Muscle of leg (tissue), 11 donors: ENCODE results near the gene CEP170B. TPM values are rescaled to one million over a fixed set of nuclear protein-coding genes. Genes with fewer than 3 reads are reported as not detected.
"Not testable (repeated sequence)": the region's sequence is repeated elsewhere in the genome, so short reads cannot be mapped to it uniquely, and the experiment has no call there.

Source experiments
- DNase-seq: peaks from one replicate; pipeline ENCODE4 v3.0.0; 2013
- H3K27ac ChIP-seq: one replicate; pipeline ENCODE4 v1.5.1; 2013; ENCODE audit warnings: mild to moderate bottlenecking, low read length, control low read depth
- H3K27me3 ChIP-seq: one replicate; pipeline ENCODE4 v1.6.1; 2013; ENCODE audit warnings: low read length; ENCODE audit not compliant: control insufficient read depth, insufficient read depth
- H3K36me3 ChIP-seq: one replicate; pipeline ENCODE4 v1.6.1; 2013; ENCODE audit warnings: low read length; ENCODE audit not compliant: control insufficient read depth, insufficient read depth
- H3K4me1 ChIP-seq: one replicate; pipeline ENCODE4 v1.6.1; 2013; ENCODE audit warnings: low read length; ENCODE audit not compliant: control insufficient read depth, insufficient read depth
- H3K4me3 ChIP-seq: one replicate; pipeline ENCODE4 v1.5.1; 2013; ENCODE audit warnings: low read length, control low read depth
- H3K9me3 ChIP-seq: replicated peaks from 2 replicates; pipeline ENCODE4 v1.6.1; 2013; ENCODE audit warnings: low read depth, low read length; ENCODE audit not compliant: control insufficient read depth
- WGBS: methylation state at CpG from one replicate; pipeline ENCODE4 v1.1.5; 2013; ENCODE audit warnings: missing lambda C conversion rate; ENCODE audit not compliant: insufficient coverage; 5-methylcytosine and 5-hydroxymethylcytosine counted together
- polyA plus RNA-seq, 8 donors: library from polyadenylated mRNA; unstranded; fragments of 120-200 nt; gene quantifications; one replicate each; pipeline versions ENCODE4 v1.2.1 to v1.2.3, GENCODE V29; 2013; ENCODE audit warnings: inconsistent platforms in 1 of 8, low replicate concordance in 1 of 8; ENCODE audit not compliant: insufficient read length in 8 of 8, insufficient read depth in 1 of 8
- total RNA-seq: library from RNA; stranded (reverse); fragments of 120-200 nt; gene quantifications from one replicate; pipeline ENCODE4 v1.2.4, GENCODE V29; 2013

CEP170B gene
- total and polyA plus RNA-seq, 9 donors: 1.6 to 5.1 (median 2.6) TPM

DNA sequence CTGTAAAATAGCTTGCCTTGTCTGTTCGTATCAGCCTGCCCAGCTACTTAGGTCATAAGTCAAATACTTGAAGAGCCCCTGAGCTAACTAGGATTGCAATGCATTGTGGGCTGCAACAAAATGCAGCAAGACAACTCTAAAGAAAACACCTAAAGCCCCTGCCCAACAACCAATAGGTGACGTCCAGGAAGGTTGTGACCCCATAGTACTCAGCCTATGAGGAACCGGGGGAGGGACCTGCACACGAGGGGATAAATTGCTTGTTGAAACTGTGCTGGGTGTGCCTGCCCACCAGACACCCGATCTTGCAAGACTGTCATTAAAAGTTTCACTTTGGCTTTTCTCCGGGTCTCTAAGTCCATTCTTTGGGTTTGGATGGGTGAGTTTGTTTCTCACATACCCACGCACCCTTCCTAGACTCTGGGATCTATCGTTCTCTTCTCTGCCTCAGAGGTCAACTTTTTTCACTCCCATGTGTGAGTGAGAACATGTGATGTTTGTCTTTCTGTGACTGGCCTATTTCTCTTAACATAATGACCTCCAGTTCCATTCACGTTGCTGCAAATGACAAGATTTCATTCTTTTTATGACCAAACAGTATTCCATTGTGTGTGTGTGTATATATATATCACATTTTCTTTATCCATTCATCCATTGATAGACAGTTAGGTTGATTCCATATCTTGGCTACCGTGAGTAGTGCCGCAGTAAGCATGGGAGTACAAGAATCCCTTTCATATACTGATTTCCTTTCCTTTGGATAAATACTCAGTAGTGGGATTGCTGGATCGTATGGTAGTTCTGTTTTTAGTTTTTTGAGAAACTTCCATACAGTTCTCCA, 54.3 kb downstream of the CEP170B start:
- DNase-seq, H3K9me3 ChIP-seq, H3K36me3 ChIP-seq, H3K4me1 ChIP-seq, H3K4me3 ChIP-seq, H3K27ac ChIP-seq, H3K27me3 ChIP-seq: not testable (repeated sequence)
- WGBS: no CpG with 5 or more reads among the region's 12 CpGs

DNA sequence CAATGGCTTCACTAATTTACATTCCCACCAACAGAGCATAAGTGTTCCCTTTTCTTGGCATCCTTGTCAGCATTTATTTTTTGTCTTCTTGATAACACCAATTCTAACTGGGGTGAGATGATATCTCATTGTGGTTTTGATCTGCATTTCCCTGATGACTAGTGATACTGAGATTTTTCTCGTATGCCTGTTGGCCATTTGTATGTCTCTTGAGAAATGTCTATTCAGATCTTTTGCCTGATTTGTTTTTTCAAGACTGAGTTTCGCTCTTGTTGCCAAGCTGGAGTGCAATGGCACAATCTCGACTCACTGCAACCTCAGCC, 54.9 kb downstream of the CEP170B start:
- H3K4me3 ChIP-seq: no peak overlapping the region
- no peak overlapping the region for H3K27ac ChIP-seq
- H3K4me1 ChIP-seq: peaks cover 1% of the 10 kb centered on the region
- peaks cover 8% of the 10 kb centered on the region for H3K9me3 ChIP-seq
- WGBS: 58% methylated on average over 3 of the region's 3 CpGs
- DNase-seq: no peak
- no peaks in the 10 kb centered on the region for H3K36me3 ChIP-seq
- H3K27me3 ChIP-seq: peaks cover 6% of the 10 kb centered on the region

DNA sequence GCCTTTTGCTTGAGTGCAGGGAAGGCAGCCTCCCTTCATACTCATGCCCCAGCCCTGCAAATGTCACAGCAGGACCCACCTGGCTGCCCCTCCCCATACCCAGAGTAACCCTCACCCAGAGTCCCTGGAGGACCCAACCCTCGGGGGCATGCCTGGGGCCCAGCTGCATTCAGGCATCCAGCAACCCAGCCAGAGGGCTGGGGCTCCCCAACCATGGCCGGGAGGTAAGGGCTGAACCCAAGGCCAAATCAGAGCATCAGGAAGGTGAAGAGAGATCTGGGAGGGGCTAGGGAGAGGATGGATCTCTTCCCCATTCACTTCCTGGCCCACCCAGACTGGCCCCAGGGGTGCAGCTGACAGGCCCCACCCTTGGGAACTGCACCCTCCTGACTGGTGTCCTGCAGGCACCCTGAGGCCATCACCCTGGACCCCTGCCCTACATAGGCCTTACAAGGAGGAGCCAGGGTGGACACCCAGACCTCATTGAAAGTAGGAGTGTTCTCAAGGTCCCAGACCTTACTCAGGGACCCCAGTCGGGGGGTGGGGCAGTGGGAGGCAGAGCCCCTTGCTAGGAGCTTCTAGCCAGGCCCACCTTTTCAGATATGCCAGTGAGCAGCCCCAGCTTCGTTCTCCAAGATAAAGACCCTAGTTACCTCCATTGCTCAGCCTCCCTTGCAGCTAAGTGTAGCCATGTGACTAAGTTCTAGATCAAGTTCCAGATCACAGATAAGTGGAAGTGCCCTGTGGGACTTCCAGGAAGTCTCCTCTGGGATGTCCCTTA, 58.8 kb downstream of the CEP170B start:
- Histone ChIP-seq H3K27me3 (peaks cover 2% of the 10 kb centered on the region), H3K4me1 (peaks cover 24% of the 10 kb centered on the region)
- 100% methylated on average over 1 of the region's 4 CpGs for WGBS

DNA sequence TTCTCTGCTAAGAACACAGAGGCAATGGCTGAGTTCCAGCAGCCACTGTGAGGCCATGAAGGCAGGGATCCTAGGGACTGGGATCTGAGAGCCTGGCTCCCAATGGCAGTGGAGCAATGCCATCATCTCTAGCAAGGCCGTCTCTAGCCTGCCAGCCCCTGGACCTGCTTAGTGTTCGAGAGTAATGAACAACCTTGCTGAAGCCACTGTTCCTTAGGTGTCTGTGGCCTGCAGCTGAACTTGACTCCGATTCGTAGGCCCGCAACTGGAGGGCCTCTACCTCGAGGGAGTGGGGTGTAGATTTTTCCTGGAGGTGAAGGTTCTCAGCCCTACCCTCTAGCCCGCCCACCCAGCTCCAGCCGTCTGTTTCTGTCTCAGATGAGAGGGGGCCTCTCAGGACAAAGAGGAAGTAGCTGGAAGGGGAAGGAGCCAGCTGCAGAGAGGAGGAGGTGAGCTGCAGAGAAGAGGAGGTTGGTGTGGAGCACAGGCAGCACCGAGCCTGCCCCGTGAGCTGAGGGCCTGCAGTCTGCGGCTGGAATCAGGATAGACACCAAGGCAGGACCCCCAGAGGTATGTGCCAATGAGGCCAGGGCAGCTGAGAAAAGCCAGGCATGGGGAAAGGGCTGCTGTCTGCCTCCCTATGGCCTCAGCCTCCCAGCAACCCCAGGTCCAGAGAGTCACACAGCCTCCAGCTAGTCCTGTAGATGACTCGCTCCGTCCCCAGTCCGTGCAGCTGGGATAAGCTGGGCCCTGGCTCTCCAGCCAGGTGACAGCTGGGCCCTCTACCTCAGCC, 59.5 kb downstream of the CEP170B start, which contains the start of gene PLD4:
TSS of gene PLD4 (plus strand) at position 459 of the 793 bp plus-strand sequence. CDS start 2,262 bp downstream, outside the sequence.
- no peak for DNase-seq
- WGBS: 50% methylated on average over 9 of the region's 14 CpGs
- Histone ChIP-seq H3K4me1 (peaks cover 24% of the 10 kb centered on the region), H3K27me3 (peaks cover 2% of the 10 kb centered on the region), H3K27ac (no peak within 1 kb of the TSS), H3K4me3 (peak within 1 kb of the TSS; percentile 15), H3K9me3 (peaks cover 8% of the 10 kb centered on the region), H3K36me3 (no peaks in the 10 kb centered on the region)

More for the DNA sequence above, 58.8 kb downstream of the CEP170B start:
- DNase-seq: no peak
- Histone ChIP-seq H3K36me3 (no peaks in the 10 kb centered on the region), H3K27ac (no peak overlapping the region), H3K4me3 (no peak overlapping the region), H3K9me3 (peaks cover 8% of the 10 kb centered on the region)

DNA sequence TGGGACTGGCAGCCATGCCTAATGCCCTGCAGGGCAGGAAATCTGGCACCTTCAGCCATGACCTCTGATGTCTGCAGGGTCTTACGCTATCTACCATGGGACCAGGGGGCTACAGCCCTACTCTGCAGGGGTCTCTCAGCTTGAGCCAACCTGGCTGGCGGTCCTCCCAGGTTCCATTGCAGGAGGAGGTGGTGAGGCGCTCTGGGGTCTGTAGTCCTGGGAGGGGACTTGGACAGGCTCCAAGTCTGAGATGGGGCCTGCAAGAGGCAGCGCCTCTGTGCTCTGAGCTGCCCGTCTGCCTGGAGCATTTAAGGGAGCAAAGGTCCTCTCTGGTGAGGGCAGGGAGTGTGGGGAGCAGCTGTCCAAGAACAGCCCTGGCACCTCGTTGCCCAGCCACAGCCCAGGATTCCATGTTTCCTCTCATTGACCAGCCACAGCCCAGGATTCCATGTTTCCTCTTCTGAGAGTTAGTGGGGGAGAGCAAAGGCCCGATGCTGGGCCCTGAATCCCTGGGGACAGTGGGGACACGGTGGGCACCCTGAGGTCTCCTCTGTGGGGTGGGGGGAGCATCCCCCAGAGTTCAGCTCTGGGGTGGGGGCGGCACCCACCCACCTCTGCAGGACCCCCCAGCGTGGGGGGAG, 60.3 kb downstream of the CEP170B start:
- Histone ChIP-seq H3K27me3 (peaks cover 2% of the 10 kb centered on the region), H3K4me3 (peak overlapping the region; percentile 15), H3K27ac (no peak overlapping the region), H3K9me3 (peaks cover 8% of the 10 kb centered on the region), H3K4me1 (peaks cover 25% of the 10 kb centered on the region), H3K36me3 (no peaks in the 10 kb centered on the region)
- no peak for DNase-seq
- 47% methylated on average over 5 of the region's 10 CpGs for WGBS

DNA sequence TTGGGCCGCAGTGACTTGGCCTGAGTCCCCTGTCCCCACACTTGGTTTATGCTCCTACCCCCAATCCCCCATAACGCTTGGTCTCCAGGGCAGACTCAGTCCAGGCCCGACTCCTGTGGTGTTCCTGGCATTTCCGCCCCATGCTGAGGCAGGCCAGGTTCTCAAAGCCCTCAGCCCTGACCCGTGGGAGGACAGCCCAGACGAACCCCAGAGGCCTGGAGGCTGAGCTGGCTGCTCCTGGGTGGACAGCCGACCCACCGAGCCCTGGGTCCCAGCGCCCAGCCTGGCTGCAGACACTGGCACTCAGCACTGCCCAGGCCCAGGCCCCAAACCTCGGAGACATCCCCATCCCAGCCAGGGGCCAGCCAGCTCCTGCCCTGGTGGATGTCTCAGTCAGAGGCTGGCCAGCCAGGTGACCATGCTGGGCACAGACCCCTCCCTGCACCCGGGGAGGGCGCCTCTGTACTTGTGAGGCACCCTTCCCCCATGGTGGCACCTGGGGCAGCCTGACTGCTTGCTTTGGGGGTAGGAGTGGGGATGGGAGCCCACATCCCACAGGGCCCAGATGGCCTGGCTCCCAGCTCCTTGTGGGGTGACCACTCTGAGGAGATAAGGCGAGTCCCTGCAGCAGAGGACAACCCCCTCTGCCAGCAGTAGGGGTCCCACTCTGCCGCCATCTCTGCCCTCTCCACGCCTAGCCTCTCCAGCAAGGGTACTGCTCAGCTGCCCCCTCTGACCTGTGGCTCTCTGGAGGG, 61.0 kb downstream of the CEP170B start:
- Histone ChIP-seq H3K36me3 (no peaks in the 10 kb centered on the region), H3K27ac (no peak overlapping the region), H3K27me3 (peaks cover 4% of the 10 kb centered on the region), H3K4me1 (peaks cover 32% of the 10 kb centered on the region), H3K9me3 (peaks cover 8% of the 10 kb centered on the region), H3K4me3 (no peak overlapping the region)
- DNase-seq: no peak
- 71% methylated on average over 12 of the region's 15 CpGs for WGBS

DNA sequence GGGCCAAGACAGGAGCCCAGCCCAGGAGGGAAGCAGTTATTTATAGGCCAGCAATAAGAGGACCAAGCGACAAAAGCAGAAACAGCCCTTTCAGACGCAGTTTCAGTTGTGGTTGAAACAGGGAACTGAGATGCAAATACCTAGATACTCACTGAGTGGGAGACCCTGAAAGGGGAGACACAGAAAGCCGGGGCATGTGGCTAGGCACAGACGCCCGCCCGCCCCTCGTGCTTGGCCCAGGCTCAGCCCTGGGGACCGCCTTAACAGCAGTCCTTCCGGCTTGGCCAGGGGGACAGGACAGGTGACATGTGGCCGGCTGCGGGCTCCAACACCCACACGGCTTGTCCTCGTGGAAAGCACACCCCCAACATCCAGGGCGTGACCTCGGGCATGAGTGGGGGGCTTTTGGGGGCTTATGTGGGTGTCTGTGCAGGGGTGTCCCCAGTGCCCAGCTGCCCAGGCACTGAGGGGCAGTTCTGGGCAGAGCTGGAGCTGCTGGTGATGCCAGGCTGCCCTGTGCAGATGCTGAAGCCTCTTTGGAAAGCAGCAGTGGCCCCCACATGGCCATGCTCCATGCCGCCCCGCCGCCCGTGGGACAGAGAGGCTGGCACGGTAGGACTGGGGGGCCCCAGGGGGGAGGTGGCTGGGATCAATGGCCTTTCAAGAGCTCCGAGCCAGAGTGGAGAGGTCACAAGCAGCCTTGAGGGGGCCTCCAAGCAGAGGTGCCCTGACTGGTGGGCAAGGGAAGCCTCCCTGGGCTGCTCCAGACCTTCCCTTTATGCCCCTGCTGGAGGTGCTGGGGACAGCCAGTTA, 61.8 kb downstream of the CEP170B start:
- no peak overlapping the region for H3K4me3 ChIP-seq
- H3K9me3 ChIP-seq: peaks cover 8% of the 10 kb centered on the region
- H3K27ac ChIP-seq: no peak overlapping the region
- 69% methylated on average over 8 of the region's 21 CpGs for WGBS
- H3K27me3 ChIP-seq: peaks cover 9% of the 10 kb centered on the region
- H3K4me1 ChIP-seq: peaks cover 40% of the 10 kb centered on the region
- peak; percentile 33 for DNase-seq
- H3K36me3 ChIP-seq: no peaks in the 10 kb centered on the region

DNA sequence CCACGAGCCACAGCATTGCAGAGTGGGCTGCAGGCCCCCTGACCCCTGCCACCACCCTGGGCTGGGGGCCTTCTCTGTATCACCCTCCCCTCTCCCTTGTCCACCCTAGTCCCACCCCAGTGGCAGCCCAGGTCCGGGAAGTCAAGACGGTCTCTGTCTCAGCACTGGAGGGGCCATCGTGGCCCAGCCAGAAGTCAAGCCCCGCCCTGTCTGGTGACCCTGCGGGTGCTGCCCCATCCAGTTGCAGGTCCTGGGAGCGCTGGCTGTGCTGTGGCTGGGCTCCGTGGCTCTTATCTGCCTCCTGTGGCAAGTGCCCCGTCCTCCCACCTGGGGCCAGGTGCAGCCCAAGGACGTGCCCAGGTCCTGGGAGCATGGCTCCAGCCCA, 62.4 kb downstream of the CEP170B start:
- WGBS: 66% methylated on average over 10 of the region's 10 CpGs
- peaks cover 46% of the 10 kb centered on the region for H3K4me1 ChIP-seq
- H3K27me3 ChIP-seq: peaks cover 15% of the 10 kb centered on the region
- no peaks in the 10 kb centered on the region for H3K36me3 ChIP-seq
- H3K9me3 ChIP-seq: peaks cover 8% of the 10 kb centered on the region
- DNase-seq: no peak
- no peak overlapping the region for H3K4me3 ChIP-seq
- H3K27ac ChIP-seq: no peak overlapping the region
